ENCODE results near the gene ACKR2. TPM values are rescaled to one million over a fixed set of nuclear protein-coding genes. Genes with fewer than 3 reads are reported as not detected.

ACKR2 gene
- total and polyA plus RNA-seq, 2 donors (not counting 3 experiments of a cell fraction or from before 2014, with no cell fraction given): 0.01 TPM; not detected in 1

GRCh38 chr3:42844815-42845214 lies 35.6 kb downstream of the ACKR2 start:
- no peak for FAIRE-seq
- Histone ChIP-seq H3K4me3 (replicated peaks in 1 of 3; ENCODE audit: insufficient read depth in 1 of 3, low read depth in 1 of 3, low read length in 3 of 3) (no peak overlapping the region), H3K9me3 (replicated peaks; ENCODE audit: control insufficient read depth, insufficient read depth, low read length) (no peaks in the 10 kb centered on the region), H3K9me1 (replicated peaks; ENCODE audit: control insufficient read depth, extremely low read depth, insufficient read depth, low read length) (no peaks in the 10 kb centered on the region), H3K9ac (replicated peaks; ENCODE audit: extremely low read depth, insufficient read depth, low read length) (no peak overlapping the region), H2AFZ (ENCODE audit: low read depth, low read length) (no peak overlapping the region), H3K27me3 (ENCODE audit: control insufficient read depth in 2 of 2, insufficient read depth in 2 of 2, low read length in 2 of 2) (peaks cover 2 to 10% of the 10 kb centered on the region in 2 experiments), H3K79me2 (ENCODE audit: control insufficient read depth, insufficient read depth, low read length) (no peaks in the 10 kb centered on the region), H3K4me2 (ENCODE audit: insufficient read depth, low read length) (no peak overlapping the region), H3K4me1 (ENCODE audit: control insufficient read depth, extremely low read depth, insufficient read depth, low read length) (no peaks in the 10 kb centered on the region), H4K20me1 (replicated peaks; ENCODE audit: control insufficient read depth, extremely low read depth, insufficient read depth, low read length) (no peaks in the 10 kb centered on the region), H3K36me3 (ENCODE audit: control insufficient read depth in 2 of 2, extremely low read depth in 1 of 2, insufficient read depth in 2 of 2, low read length in 2 of 2) (no peaks in the 10 kb centered on the region), H3K27ac (ENCODE audit: insufficient read depth, low read depth, low read length) (no peak overlapping the region)
- ChIA-PET POLR2A (no interaction called here), CTCF (no interaction called here)
- no peak for DNase-seq (ENCODE audit: low read depth, low spot score)
- TF ChIP-seq JUN (IDR thresholded peaks at IDR 0.05; ENCODE audit: borderline replicate concordance, insufficient read depth, insufficient read length, low read depth) (no peak), MYC (IDR thresholded peaks at IDR 0.05; ENCODE audit: low read depth, low read length) (no peak)
- dilution Hi-C loops (cut with MboI; ENCODE audit: extremely low pct_ligation_motif_present, low sequenced_read_pairs) (no loop called here), intact Hi-C loops (cut with micrococcal nuclease) (no loop called here)
- BruUV-seq (replicated peaks): no TSS peak

GRCh38 chr3:42846685-42847522 lies 37.7 kb downstream of the ACKR2 start:
- dilution Hi-C loops (cut with MboI; ENCODE audit: extremely low pct_ligation_motif_present, low sequenced_read_pairs): no loop called here
- H2AFZ ChIP-seq (ENCODE audit: low read depth, low read length): no peak overlapping the region
- no peaks in the 10 kb centered on the region for H3K36me3 ChIP-seq (ENCODE audit: control insufficient read depth in 2 of 2, extremely low read depth in 1 of 2, insufficient read depth in 2 of 2, low read length in 2 of 2)
- BruUV-seq (replicated peaks): no TSS peak
- no peak overlapping the region for H3K4me3 ChIP-seq (replicated peaks in 1 of 3; ENCODE audit: insufficient read depth in 1 of 3, low read depth in 1 of 3, low read length in 3 of 3)
- H3K9me3 ChIP-seq (replicated peaks; ENCODE audit: control insufficient read depth, insufficient read depth, low read length): no peaks in the 10 kb centered on the region
- TF ChIP-seq EZH2 (IDR thresholded peaks at IDR 0.05; ENCODE audit: borderline replicate concordance, low read depth, low read length, severe bottlenecking) (no peak), GATA2 (IDR thresholded peaks at IDR 0.05; ENCODE audit: insufficient read depth, insufficient read length, low read depth, low read length) (no peak), CTCF (IDR thresholded peaks at IDR 0.05; ENCODE audit: extremely low read depth in 1 of 2, insufficient read depth in 1 of 2, low read depth in 1 of 2, low read length in 2 of 2) (no peak)
- ChIA-PET POLR2A (no interaction called here), CTCF (interaction anchor here (1.2 kb wide), 2 partner anchors 14 to 34 kb away, joined by 3 read pairs; no protein-coding TSS in a partner anchor)
- intact Hi-C loops (cut with micrococcal nuclease): no loop called here
- no peaks in the 10 kb centered on the region for H3K9me1 ChIP-seq (replicated peaks; ENCODE audit: control insufficient read depth, extremely low read depth, insufficient read depth, low read length)
- no peaks in the 10 kb centered on the region for H3K4me1 ChIP-seq (ENCODE audit: control insufficient read depth, extremely low read depth, insufficient read depth, low read length)
- H3K4me2 ChIP-seq (ENCODE audit: insufficient read depth, low read length): no peak overlapping the region
- H3K9ac ChIP-seq (replicated peaks; ENCODE audit: extremely low read depth, insufficient read depth, low read length): no peak overlapping the region
- peaks cover 2 to 14% of the 10 kb centered on the region in 2 experiments for H3K27me3 ChIP-seq (ENCODE audit: control insufficient read depth in 2 of 2, insufficient read depth in 2 of 2, low read length in 2 of 2)
- H4K20me1 ChIP-seq (replicated peaks; ENCODE audit: control insufficient read depth, extremely low read depth, insufficient read depth, low read length): no peaks in the 10 kb centered on the region
- no peaks in the 10 kb centered on the region for H3K79me2 ChIP-seq (ENCODE audit: control insufficient read depth, insufficient read depth, low read length)
- no peak overlapping the region for H3K27ac ChIP-seq (ENCODE audit: insufficient read depth, low read depth, low read length)
- DNase-seq (ENCODE audit: low read depth, low spot score): no peak
- FAIRE-seq: no peak

All from endothelial cell of umbilical vein (primary cell).